HG03457 (cell line): ENCODE results near the gene HUS1.
"Not testable (repeated sequence)": the region's sequence is repeated elsewhere in the genome, so short reads cannot be mapped to it uniquely, and the experiment has no call there.

Source experiments
- ATAC-seq: cut with Tn5 transposase; IDR thresholded peaks from one replicate; pipeline ENCODE4 v1.9.1; 2021; ENCODE audit warnings: moderate number of reproducible peaks; ENCODE audit not compliant: unreplicated experiment

HUS1 gene

GRCh38 chr7:47980648-47981047 lies 1.2 kb upstream of the HUS1 start:
- not testable (repeated sequence) for ATAC-seq

- no peak for ATAC-seq
Measured at GRCh38 chr7:47979832-47980181, 392 bp upstream of the HUS1 start.

GRCh38 chr7:47978790-47979144 lies 648 bp downstream of the HUS1 start:
- ATAC-seq: no peak

- no peak for ATAC-seq
Measured at GRCh38 chr7:47973739-47974138, 5.7 kb downstream of the HUS1 start.

GRCh38 chr7:47970761-47971160 lies 8.7 kb downstream of the HUS1 start:
- no peak for ATAC-seq

- ATAC-seq: peak; percentile 67
Measured at GRCh38 chr7:47968847-47969774, 10.3 kb downstream of the HUS1 start.

GRCh38 chr7:47967708-47968107 lies 11.7 kb downstream of the HUS1 start:
- no peak for ATAC-seq

- no peak for ATAC-seq
Measured at GRCh38 chr7:47967123-47967522, 12.3 kb downstream of the HUS1 start.

- ATAC-seq: no peak
Measured at GRCh38 chr7:47965456-47965855, 14.0 kb downstream of the HUS1 start.

- no peak for ATAC-seq
Measured at GRCh38 chr7:47962262-47962661, 17.2 kb downstream of the HUS1 start.

- ATAC-seq: no peak
Measured at GRCh38 chr7:47957156-47957555, 22.3 kb downstream of the HUS1 start.

- no peak for ATAC-seq
Measured at GRCh38 chr7:47956220-47956619, 23.2 kb downstream of the HUS1 start.

- ATAC-seq: no peak
Measured at GRCh38 chr7:47954231-47954911, 25.0 kb downstream of the HUS1 start.

- no peak for ATAC-seq
Measured at GRCh38 chr7:47953822-47954221, 25.6 kb downstream of the HUS1 start.

GRCh38 chr7:47952224-47952623 lies 27.2 kb downstream of the HUS1 start:
- ATAC-seq: no peak

- ATAC-seq: no peak
Measured at GRCh38 chr7:47951374-47951773, 28.0 kb downstream of the HUS1 start.

- no peak for ATAC-seq
Measured at GRCh38 chr7:47950714-47951113, 28.7 kb downstream of the HUS1 start.

- no peak for ATAC-seq
Measured at GRCh38 chr7:47949703-47950102, 29.7 kb downstream of the HUS1 start.

- ATAC-seq: no peak
Measured at GRCh38 chr7:47948141-47948790, 31.1 kb downstream of the HUS1 start, which contains the start of gene PKD1L1. Gene PKD1L1 (minus strand): TSS chr7:47948466. CDS start chr7:47948440, 26 bp downstream.

GRCh38 chr7:47947355-47947749 lies 32.1 kb downstream of the HUS1 start:
- no peak for ATAC-seq

GRCh38 chr7:47946581-47947354 lies 32.6 kb downstream of the HUS1 start:
- ATAC-seq: no peak
